ENCODE data around the gene EDIL3.
A peak's percentile ranks its signal among the peaks of the same experiment; 100 is the strongest.

EDIL3 gene

DNA sequence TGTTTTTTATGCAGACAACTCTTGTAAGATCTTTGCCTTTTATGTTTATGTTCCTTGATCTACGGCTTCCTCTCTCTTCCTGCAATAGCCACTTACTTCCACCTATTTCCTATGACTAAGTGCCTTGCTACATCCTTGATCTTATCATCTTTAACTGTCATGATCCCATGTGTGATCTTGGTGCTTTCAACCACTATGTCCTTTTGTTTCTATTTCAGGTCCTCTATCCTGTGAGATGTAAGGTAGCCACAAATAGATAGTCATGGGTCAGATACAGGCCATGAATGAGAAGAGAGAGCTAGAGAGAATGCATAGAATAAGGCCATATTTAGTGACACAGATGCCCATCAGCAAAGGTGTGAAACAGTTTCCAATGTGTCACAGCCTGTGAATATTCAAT, 420.4 kb downstream of the EDIL3 start:
- no peak for DNase-seq (ENCODE audit: low read depth in 3 of 3)

DNA sequence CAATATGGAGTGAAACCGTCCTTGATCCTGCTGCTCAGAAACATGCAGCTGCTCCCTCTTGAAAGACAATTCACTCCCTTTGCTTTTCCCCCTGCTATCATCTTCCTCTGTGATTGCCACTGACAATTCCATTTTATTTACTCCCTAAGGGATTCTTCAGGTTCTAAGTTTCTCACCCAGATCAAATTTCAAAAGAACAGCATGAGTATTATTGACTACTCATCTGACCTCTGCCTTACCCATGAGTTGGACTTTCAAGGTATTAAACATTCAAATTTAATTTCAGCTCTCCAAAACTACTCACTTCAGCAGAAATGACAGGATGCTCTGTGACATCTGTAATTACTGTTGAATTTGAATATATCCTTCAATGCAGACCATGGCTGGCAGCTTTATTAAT, 427.5 kb downstream of the EDIL3 start:
- no peak for DNase-seq (ENCODE audit: low read depth in 3 of 3)

DNA sequence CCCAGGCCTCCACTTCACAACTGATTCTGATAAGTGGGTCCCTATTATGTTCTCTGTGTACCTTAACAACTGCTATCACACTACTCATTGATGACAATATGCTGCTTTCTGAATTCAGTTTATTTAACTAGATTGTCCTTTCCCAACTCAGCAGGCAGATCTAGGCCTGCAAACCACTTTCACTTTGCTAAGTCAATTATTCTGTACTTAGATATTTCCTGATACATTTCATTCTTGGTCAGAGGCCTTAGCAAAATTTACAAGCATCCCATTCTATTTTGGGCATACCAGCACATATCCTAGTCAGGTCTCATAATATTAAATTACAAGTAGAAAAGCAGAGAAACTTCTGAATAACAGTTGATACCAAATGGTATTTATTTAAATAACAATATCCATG, 428.3 kb downstream of the EDIL3 start:
- no peak for DNase-seq (ENCODE audit: low read depth in 3 of 3)

DNA sequence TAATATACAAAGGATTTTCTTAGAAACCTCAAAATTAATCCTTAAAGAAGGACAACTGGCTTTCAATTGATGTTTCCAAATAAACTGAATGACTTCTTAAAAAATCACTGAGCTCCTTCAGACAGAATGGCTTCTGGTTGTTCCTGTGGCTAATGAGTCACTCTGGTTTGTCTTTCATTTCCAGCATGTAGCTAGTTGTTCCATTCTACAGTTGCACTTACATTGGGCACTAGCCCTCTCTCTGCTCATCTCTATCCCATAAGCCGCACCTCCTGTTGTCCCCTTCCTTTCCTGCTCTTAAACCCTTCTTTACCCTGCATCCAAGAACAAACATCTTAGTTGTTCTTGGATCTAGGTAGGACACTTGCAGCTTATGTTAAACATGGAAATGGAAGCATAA, 428.8 kb downstream of the EDIL3 start:
- no peak for DNase-seq (ENCODE audit: low read depth in 3 of 3)

DNA sequence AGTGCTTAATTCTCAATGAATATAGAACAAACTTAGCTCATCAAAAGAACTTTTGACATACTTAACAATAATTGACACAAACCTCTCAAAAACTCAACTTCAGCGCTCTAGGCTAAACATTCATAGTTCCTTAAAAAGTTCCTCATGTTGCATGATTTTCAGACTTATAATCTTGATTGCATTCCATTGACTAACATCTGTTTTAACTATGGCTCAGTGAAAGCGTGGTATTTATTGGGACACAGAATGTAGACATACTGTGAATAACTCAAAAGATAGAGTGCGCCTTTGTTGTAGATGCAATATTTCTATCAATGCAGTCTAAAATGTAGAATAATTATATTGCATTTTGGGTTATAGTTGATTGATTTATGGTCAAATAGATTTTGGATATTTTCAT, 436.9 kb downstream of the EDIL3 start:
- DNase-seq (ENCODE audit: low read depth in 3 of 3), result no peak

DNA sequence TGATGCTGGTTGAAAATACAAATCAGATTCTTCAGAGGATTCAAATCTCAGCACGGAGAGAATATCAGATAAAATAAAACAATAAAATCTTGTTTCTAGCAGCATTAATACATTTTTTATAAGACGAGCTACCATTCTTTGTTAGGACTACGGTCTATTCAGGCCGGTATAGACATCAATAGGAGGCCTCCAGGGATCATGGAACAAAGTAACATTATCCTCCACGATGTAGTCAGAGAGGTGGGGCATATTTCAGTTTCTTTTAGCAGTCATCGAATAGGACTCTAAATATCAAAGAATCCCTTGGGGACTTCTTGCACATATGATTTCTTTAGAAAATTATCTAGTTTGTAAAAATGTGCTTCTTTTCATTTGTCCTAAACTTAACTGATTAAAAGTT, 438.2 kb downstream of the EDIL3 start:
- no peak for DNase-seq (ENCODE audit: low read depth in 3 of 3)

DNA sequence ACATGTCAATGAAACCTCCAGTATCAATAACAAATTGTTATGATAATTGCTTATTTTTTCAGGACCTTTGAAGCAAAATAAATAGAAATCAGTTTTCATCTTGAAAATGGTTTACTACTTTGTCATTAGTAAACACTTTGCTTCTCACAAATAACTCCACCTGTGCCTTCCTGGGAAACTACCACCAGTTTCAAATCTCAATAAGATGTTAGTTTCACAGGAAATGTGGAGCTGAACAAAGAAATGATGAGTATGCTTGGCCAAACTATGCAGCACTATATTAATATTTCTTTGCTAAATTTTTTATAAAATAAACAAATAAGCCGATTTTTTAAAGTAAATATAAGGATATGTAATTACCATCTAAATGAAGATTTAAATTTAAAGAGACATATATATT, 442.5 kb downstream of the EDIL3 start:
- DNase-seq (ENCODE audit: low read depth in 3 of 3), result no peak

DNA sequence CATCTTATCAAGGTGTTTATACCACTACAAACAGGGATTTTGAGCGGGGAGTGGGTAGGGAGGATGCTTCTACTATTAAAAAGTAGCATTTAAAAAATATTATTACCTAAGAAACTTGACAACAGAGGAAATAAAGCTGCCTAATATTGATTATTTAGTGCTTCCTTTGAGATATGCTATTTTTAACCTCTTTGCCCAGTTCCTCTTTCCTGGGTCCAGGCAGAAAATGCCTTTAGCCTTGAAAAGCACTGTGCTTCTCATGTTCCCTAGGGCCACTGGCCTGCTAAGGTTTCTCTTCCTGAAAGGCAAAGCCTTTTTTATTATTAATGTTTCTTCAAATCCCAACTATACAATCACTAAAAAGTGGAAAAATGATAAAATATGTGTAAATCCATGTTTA, 446.8 kb downstream of the EDIL3 start:
- DNase-seq (ENCODE audit: low read depth in 3 of 3), result no peak

DNA sequence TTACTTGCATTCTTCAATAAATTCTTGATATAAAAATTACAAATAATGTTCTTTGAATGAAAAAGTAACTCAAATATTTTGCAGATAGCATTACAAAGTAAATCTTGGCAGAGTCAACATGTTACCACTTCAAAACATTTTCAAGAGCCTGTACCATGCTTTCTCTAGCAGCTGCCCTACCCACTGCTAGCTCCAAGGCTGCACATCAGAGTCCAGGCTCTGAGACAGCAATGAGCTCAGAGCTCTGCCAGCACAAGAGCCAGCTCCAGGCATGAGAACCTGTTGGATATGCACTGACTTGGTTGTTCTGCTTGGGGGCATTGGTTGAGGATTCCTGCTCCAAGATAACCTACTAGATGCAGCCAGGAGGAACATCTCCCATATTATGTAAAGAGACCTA, 452.7 kb downstream of the EDIL3 start:
- no peak for DNase-seq (ENCODE audit: low read depth in 3 of 3)

DNA sequence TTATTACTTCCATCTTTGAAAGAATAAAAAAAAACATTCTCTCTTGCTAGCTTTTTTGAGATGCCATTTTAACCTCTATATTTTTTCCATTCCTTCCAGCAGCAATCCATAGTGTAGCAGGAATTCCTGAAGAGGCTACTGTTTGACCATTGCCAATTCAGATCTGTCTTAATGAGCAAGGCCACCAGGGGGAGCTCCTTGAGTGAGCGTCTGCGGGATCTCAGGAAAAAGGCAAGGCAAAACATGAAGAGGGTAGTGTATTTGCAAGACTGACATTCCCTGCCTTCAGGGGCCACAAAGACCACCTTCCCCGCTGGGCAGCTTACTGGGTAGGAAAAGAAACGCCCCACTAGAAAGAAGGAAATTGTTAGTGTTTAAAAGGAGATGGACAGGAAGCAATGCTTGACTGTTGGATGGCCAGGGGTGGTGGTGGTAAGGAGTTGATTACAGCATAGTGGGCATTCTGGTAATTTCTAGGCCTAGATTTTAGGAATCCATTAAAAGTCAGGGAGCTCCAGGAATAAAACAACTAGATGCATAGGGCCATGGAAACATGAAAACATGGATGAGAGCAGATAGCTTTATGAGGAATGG, 457.4 kb downstream of the EDIL3 start:
- DNase-seq (ENCODE audit: low read depth in 3 of 3), result peak in 1 of 3 experiments; percentile 9

DNA sequence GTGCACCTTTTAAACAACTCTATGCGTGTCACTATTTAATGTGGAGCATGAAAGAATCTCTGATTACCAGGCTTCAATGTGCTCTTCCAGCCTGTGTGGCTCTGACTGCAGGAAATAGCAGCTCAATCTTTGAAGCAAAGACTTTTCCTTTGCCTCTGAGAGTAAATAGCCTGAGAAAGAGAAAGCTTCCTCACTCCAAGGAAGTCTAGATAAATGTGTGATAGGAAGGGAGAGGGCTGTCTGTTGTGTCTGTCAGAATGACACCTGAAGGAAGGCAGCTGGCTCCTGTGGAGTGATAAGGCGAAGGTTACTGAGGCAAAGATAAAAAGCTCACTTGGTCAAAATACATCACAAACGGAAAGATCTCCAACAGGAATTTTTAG, 458.7 kb downstream of the EDIL3 start:
- DNase-seq (ENCODE audit: low read depth in 3 of 3), result no peak

DNA sequence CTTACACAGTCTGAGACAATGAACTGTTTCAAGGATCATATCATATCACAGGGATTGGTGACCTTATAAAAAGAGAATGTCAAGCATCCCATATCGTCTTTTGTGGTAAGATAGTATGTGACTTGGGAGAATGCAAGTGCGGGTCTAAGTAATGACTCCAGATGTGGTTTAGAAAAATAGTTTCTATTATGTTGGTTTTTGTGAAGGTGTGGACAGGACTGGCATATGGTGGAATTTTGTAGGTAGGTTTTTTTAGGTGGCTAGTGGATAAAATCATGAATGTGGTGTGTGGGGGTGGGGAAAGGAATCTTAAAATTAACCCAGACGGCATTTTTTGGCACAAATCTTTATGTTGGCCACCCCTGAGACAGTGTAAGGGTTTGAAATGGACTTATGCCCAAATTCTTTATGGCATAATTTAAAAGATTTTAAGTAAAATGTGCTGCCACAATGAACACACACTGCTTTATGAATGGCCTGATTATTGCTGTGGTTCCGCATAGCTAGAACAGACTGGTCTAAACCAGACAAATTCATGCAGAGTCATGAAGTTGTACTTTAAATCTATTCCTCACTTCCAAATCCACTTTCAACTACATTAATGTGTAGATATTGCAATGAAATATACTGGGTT, 459.2 kb downstream of the EDIL3 start:
- DNase-seq (ENCODE audit: low read depth in 3 of 3), result no peak

DNA sequence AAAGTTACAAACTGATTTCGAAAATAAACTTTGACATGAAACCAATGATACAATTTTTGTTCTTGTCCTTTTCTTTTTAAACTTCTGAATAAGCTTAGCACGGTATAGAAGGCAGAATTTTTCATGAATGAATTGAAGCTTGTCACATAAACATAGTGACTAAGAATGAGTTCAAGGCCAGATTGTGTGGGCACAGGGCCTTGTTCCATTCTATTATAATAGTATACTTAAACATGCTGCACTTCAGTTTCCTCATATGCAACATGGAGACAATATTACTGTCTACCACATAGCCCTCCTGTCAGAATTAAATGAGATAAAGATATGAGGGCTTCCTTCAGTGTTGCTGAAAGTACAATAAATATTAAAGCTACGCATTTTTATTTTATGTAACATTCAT, 459.8 kb downstream of the EDIL3 start:
- DNase-seq (ENCODE audit: low read depth in 3 of 3), result no peak

DNA sequence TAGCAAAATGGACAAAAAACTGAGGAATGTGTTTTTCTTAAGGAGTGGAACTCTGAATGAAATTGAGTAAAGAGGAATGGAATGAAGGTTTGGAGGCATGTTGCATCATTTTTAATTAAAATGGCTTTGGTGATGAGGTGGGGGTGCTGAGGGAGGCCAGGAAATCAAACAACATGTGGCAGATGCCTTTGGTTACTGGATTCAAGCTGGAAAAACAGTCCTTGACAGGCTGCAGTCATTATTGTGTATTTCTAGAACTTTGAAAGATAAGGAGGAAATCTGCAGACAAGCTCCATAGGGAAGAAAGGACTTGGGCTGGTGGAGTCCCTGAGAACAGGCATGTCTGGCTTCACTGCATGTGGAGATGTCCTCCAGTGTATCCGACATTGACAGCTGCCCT, 460.5 kb downstream of the EDIL3 start:
- DNase-seq (ENCODE audit: low read depth in 3 of 3), result no peak

DNA sequence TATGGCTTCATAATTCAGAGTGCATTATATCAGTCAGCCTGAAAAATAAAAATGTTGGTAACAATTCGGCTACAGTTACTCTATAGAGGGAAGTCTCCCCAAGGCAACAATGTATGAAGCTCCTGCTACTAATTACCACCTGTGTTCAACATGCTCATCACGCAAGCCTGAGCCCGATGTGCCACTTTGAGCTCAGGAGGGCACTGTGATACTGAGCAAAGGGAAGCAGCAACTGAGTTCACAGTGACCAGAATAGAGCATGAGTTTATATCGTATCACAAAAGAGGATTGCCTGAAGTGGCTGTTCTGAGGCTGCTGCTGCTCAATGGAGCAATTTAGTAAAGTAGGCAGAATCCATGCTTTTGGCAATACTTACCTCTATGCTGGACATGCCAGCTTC, 462.0 kb downstream of the EDIL3 start:
- no peak for DNase-seq (ENCODE audit: low read depth in 3 of 3)

DNA sequence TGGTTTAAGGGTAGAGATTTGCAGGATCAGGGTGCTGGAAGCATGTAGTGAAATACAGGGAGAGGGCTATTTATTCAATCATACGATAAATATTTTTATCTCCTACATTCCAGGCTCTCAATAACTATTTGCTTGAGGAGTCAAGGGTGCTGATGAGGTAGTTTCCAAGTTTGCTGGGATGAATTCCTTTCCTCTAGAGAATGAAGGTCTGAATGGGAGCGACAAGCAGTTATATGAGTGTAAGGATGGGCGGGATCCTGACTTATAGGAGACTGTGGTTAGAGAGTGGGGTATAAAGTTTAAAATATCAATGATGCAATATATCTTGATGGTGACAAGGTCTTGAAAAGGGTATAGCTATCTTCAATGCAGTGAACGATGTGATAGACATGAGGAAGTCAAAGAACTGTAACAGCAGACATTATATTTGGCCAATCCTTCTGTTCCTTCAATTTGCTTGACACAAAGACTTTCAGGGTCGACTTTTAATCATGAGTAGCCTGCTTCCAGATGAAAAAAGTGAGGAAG, 462.9 kb downstream of the EDIL3 start:
- DNase-seq (ENCODE audit: low read depth in 3 of 3), result no peak

DNA sequence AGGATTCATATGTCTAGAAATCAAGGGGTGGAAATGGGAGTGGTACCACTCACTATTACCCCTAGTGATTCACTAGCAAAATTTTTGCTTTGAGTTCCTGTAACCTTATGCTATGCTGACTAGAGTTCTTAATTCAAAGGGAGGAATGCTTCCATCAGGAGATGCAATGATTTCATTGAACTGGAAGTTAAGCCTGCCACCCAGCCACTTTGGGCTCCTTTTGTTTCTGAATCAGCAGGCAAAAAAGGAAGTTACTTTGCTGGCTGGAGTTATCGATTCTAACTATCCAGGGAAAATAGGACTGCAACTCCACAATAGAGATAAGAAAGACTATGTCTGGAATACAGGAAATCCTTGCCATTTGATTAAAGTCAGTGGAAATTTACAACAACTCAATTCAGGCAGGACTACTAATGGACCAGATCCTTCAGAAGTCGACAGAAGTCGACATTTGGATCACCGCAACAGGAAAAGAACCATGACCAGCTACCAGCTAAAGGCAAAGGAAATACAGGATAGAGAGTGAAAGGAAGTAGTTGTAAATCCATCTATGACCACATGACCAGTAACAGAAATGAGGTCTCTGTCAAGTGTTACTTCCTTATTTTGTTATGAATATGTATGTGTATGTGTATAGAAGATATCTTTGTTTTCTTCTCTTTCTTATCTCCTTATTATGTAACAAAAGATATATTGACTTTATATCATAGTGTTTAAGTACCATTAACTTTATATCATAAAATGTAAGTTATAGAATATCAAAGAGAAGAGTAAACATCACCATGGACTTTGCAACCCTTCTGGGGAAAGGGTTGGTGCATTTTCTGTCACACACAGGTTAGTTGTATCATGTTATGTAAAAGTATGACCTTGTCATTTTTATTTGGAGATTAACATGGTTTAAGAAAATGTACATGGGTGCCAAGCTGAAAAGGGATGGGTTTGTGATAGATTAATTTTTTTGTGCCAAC, 465.3 kb downstream of the EDIL3 start:
- DNase-seq (ENCODE audit: low read depth in 3 of 3), result no peak

DNA sequence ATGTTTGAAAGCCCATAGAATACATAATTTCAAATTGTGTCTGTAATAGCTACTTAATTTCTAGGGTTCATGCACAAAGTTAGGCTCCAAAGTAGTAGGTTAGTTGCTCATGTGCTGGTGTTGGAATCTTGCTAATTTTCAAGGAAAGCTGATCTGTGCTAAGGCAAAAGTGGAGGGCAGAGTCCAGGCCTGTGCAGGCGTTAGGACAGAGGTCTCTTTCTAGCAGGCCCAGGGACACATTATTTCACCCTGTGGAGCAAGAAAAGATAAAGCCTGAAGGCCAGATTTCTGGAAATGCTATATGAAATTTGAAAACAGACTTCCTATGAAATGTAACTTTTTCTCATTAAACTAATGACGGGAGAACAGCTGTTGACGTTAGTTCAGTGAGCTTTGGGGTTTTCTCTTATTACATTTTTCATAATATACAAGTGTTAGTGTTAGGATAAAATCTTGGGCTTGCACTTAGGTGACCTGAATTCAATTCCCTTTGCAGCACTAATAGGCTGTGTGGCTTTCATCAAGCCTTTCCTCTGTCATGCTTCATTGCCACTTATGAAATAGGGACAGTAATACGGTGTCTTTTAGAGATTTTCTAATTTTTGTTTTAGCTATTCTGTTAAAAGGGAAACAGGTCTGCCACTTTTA, 467.3 kb downstream of the EDIL3 start:
- no peak for DNase-seq (ENCODE audit: low read depth in 3 of 3)

DNA sequence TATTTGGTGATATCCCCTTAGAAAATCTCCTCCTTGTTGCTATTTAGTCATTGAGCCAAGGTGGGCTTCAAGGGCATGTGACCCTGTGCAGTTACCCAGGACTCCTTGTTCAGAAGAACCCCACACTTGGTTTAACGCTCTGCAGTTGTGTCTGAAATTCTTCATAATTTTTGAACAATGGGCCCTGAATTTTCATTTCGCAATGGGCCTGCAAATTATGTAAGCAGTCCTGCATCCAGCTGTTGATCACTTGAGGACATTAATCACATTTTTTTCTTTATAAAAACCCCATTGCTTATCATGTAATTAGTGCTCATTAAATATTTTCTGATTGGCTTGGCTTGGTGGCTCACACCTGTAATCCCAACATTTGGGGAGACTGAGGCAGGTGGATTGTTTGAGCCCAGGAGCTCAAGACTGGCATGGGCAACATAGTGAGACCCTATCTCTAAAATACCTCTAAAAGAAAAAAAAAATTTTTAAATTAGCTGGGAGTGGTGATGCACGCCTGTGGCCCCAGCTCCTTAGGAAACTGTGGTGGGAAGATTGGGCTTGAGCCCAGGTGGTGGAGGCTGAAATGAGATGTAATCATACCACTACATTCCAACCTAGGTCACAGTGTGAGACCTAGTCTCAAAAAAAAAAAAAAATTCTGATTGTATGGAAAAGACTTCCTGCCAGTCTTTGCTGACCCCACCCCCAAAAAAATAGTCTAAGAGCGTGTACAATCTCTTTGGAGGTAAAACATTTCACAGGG, 469.8 kb downstream of the EDIL3 start:
- DNase-seq (ENCODE audit: low read depth in 3 of 3), result no peak

DNA sequence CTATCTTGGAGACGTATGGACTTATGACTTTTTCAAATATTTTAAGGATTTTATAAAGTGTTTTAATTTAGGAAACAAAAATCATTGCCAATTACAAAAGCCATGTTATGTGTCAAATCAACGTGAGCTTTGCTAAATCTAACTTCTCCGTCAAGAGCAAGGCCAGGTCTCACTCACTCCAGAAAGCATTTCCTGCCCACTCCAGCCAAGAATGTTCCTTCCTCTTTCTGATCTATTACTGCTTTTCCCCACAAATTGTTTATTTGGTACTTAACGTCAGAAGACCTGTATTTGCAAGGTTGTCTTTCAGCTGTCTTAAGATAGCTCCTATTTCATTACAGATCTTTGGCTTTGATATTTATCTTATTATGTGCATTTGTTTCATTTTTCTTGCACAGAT, 470.5 kb downstream of the EDIL3 start:
- no peak for DNase-seq (ENCODE audit: low read depth in 3 of 3)

DNA sequence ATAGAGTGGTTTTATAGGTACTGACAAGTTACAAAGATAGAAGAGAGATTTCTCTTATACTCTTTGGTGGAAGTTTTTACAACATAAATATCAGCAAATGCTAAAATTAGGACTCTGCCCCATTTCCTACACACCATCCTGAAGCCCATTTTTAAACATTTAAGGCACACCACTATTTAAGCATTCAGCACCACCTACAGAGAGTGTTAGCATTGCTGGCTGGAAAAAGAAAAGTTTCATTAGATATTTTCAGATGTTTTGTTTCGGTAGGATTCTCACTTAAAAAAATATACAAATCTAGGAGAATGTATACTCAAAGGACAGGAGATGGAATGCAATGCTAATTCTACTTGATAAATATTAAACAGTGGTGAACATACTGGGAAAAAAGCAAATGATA, 471.1 kb downstream of the EDIL3 start:
- DNase-seq (ENCODE audit: low read depth in 3 of 3), result no peak
